Activated CD4-positive, alpha-beta memory T cell treated with anti-CD3 and anti-CD28 coated beads, Interleukin-2, amount 10 ng/mL, durations not matched to agents 7 days and 5 days (primary cell): ENCODE results near the gene TLR9. TPM values are rescaled to one million over a fixed set of nuclear protein-coding genes. Genes with fewer than 3 reads are reported as not detected.

Experiments used
- CTCF ChIA-PET: fragments of 350-600 bp; sonication (Branson Sonifier 250); formaldehyde crosslinking; loops from one replicate; lab custom pipeline; 2021; ENCODE audit warnings: antibody characterized with exemption, inconsistent platforms; lab: Charles Lee
- POLR2A ChIA-PET: fragments of 350-600 bp; sonication (Branson Sonifier 250); formaldehyde crosslinking; loops from one replicate; lab custom pipeline; 2021; ENCODE audit warnings: antibody characterized with exemption; lab: Charles Lee
- DNase-seq: peaks from one replicate; pipeline ENCODE4 v3.0.0-alpha.2; 2020
- H3K27ac Mint-ChIP-seq: one replicate; pipeline ENCODE4 v1.8.0; 2021; ENCODE audit warnings: mild to moderate bottlenecking, mixed read lengths
- H3K27me3 Mint-ChIP-seq: one replicate; pipeline ENCODE4 v1.8.0; 2021; ENCODE audit warnings: mixed read lengths
- H3K36me3 Mint-ChIP-seq: one replicate; pipeline ENCODE4 v1.8.0; 2021; ENCODE audit warnings: low read depth, mixed read lengths
- H3K4me1 Mint-ChIP-seq: one replicate; pipeline ENCODE4 v1.8.0; 2021; ENCODE audit warnings: mixed read lengths
- H3K4me3 Mint-ChIP-seq: one replicate; pipeline ENCODE4 v1.8.0; 2021; ENCODE audit warnings: mild to moderate bottlenecking, mixed read lengths
- H3K9me3 Mint-ChIP-seq: one replicate; pipeline ENCODE4 v1.8.0; 2021; ENCODE audit warnings: mixed read lengths
- total RNA-seq, 2 experiments: library from RNA; stranded (reverse); gene quantifications; one replicate each; pipeline ENCODE4 v1.2.3, GENCODE V29; 2021

Gene TLR9
- total RNA-seq, 2 experiments from 2014 or later, result 0.55 to 0.83 TPM

DNA sequence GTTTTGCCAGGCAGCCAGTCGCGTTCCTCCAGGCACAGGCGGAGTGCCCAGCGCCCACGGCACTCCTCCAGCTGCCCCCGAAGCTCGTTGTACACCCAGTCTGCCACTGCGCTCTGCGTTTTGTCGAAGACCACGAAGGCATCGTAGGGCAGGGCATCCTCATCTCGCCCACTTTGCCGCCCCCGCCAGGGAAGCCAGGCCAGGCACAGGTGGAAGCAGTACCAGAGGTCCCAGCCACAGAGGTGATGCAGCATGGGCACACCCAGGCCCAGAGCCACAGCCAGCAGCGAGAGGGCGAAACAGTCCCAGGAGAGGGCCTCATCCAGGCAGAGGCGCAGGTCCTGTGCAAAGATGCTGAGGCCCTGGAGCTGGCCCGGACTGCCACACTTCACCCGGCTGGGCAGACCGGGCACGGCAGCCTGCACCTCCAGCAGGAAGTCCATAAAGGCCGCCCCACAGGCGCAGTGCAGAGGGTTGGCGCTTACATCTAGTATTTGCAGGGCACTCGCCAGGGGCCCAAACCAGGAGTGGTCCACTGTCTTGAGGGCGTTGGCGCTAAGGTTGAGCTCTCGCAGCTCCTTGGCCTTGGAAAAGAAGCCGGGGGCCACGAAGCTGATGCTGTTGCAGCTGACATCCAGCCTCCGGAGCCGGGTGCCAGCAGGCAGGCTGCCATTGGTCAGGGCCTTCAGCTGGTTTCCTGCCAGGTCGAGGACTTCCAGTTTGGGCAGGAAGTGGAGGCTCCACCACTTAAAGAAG, 3.7 kb downstream of the TLR9 start:
- no peaks in the 10 kb centered on the region for H3K27me3 Mint-ChIP-seq
- H3K4me3 Mint-ChIP-seq, result peak overlapping the region; percentile 77
- ChIA-PET CTCF (interaction anchor here (0.8 to 7.3 kb wide), 20 partner anchors 10 to 248 kb away, joined by 3 to 138 read pairs (median 8); partner anchors contain the start of genes ABHD14B, TWF2 and WDR82), POLR2A (interaction anchor here (0.9 to 11.1 kb wide), 15 partner anchors 10 to 539 kb away, joined by 3 to 121 read pairs (median 4); partner anchors contain the start of genes ABHD14B, GLYCTK, POC1A and PPM1M)
- peak; percentile 80 for DNase-seq
- H3K9me3 Mint-ChIP-seq, result no peaks in the 10 kb centered on the region
- peaks cover 94% of the 10 kb centered on the region for H3K4me1 Mint-ChIP-seq
- peak overlapping the region; percentile 83 for H3K27ac Mint-ChIP-seq
- H3K36me3 Mint-ChIP-seq, result peaks cover 1% of the 10 kb centered on the region

DNA sequence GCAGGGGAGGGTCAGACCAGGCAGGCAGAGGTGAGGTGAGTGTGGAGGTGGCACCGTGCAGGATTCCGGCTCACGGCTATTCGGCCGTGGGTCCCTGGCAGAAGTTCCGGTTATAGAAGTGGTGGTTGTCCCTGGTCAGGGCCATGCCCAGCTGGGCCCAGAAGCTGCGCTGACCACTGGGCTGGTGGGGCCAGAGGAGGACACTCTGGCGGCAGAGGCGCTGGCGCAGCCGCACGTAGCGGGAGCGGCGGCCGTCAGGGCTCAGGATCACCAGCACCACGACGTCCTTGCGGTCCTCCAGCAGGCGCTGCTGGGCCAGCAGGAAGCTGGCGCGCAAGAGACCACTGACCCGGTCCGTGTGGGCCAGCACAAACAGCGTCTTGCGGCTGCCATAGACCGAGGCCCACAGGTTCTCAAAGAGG, 4.3 kb downstream of the TLR9 start:
- no peak for DNase-seq
- Mint-ChIP-seq H3K4me3 (peak overlapping the region; percentile 77), H3K36me3 (peaks cover 5% of the 10 kb centered on the region), H3K27ac (peak overlapping the region; percentile 83), H3K9me3 (no peaks in the 10 kb centered on the region), H3K27me3 (no peaks in the 10 kb centered on the region), H3K4me1 (peaks cover 92% of the 10 kb centered on the region)
- ChIA-PET POLR2A (interaction anchor here (0.9 to 11.1 kb wide), 16 partner anchors 10 to 247 kb away, joined by 3 to 121 read pairs (median 4); partner anchors contain the start of genes ABHD14B, GLYCTK, POC1A and PPM1M), CTCF (interaction anchor here (0.6 to 7.3 kb wide), 37 partner anchors 11 to 551 kb away, joined by 3 to 138 read pairs (median 5); partner anchors contain the start of genes ABHD14B, POC1A, PPM1M and TWF2)

DNA sequence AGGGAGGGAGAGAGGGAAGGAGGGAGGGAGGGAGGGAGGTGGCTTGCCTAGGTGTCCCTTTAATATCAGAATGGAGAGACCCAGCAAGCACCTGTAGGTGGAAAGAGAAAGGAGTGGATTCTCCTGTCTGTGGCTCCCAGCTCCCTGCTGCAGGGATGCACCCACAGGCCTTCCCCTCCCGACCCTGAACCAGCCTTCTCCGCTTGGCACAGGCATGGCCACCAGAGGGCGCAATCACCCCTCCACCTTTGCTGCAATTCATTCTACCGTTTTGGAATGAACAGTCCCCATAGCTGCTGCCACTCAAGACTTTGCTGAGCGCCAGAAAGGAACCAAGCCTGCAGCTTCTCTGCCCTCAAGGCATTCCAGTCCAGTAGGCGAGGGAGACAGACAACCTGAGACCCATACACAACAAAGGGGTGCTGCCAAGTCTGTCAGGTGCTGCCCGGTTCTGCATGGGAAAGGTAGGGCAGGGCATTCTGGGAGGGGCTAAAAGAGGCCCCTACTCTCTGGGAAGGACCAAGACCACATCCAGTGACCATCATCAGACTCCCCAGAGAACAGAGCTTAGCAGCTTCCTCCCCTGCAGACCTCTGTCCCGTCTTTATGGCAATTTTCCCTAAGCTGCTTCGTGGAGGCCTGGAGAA, 4.9 kb downstream of the TLR9 start:
- no peaks in the 10 kb centered on the region for H3K27me3 Mint-ChIP-seq
- peaks cover 91% of the 10 kb centered on the region for H3K4me1 Mint-ChIP-seq
- peak overlapping the region; percentile 79 for H3K27ac Mint-ChIP-seq
- H3K36me3 Mint-ChIP-seq, result peaks cover 9% of the 10 kb centered on the region
- ChIA-PET CTCF (interaction anchor here (0.6 to 7.3 kb wide), 38 partner anchors 10 to 551 kb away, joined by 3 to 138 read pairs (median 5); partner anchors contain the start of genes ABHD14B, POC1A, PPM1M and TWF2), POLR2A (interaction anchor here (1.0 to 11.1 kb wide), 14 partner anchors 11 to 226 kb away, joined by 3 to 121 read pairs (median 6); partner anchors contain the start of genes GLYCTK, POC1A, PPM1M and TWF2)
- no peaks in the 10 kb centered on the region for H3K9me3 Mint-ChIP-seq
- peak; percentile 91 for DNase-seq
- H3K4me3 Mint-ChIP-seq, result peak overlapping the region; percentile 50

DNA sequence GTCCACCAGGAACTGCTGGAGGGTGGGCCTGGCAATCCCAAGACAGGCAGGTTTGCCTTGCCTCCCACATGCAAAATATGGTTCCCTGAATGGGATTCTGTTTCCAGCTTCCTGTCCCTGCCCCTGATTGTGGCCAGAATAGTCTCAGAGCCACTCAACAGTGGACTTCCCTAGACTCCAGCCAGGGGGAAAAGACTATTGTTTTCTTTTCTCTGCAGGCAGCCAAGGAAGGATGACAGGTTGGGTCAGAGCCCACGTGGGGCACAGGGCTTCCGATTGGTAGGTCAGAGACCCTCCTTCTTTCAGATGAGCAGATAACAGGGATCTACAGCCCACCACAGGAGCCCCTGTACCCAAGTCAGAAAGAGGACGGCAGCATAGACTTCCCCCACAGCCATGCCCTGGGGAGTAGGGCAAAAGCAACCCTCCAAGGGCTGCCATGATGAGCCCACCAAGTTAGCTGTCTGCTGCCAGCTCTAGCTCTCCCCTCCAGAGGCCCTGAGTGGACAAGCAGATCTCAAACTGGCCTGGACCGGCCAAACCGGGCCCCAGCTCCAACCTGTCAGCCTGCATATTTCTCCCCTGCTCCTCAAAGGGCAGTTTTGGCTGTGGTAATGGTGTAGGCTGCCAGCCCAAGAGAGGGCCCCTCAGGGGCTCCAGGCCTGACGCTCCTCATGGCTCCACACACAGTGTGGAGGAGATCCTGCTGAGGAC, 6.4 kb downstream of the TLR9 start:
- peaks cover 23% of the 10 kb centered on the region for H3K36me3 Mint-ChIP-seq
- H3K4me1 Mint-ChIP-seq, result peaks cover 92% of the 10 kb centered on the region
- ChIA-PET CTCF (interaction anchor here (0.7 to 7.3 kb wide), 19 partner anchors 9 to 557 kb away, joined by 3 to 138 read pairs (median 12); partner anchors contain the start of genes TWF2 and WDR82), POLR2A (interaction anchor here (0.7 to 11.1 kb wide), 8 partner anchors 12 to 161 kb away, joined by 3 to 121 read pairs (median 6); partner anchors contain the start of genes GLYCTK, POC1A, TWF2 and WDR82)
- no peaks in the 10 kb centered on the region for H3K27me3 Mint-ChIP-seq
- H3K4me3 Mint-ChIP-seq, result peak overlapping the region; percentile 41
- H3K9me3 Mint-ChIP-seq, result no peaks in the 10 kb centered on the region
- peak overlapping the region; percentile 97 for H3K27ac Mint-ChIP-seq
- no peak for DNase-seq

DNA sequence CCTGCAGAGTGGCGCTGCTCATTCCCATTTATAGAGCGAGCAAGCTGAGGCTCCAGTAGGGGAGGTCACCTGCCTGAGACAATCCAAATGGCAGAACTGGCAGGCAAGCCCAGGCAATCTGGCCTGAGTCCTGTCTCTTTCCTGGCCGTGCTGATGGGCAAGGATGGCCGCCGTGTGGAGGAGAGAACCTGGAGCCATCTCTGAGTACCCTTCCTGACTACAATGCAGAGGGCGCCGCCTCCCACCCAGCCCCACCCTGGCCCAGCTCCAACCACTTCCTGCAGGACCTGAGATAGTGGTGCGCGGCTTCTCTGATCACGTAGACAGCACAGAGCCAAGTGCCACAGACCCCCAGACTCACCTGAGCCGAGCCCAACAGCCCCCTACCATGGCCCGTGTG, 7.0 kb downstream of the TLR9 start:
- ChIA-PET CTCF (interaction anchor here (0.6 to 7.3 kb wide), 12 partner anchors 8 to 197 kb away, joined by 3 to 138 read pairs (median 10); partner anchors contain the start of gene WDR82), POLR2A (interaction anchor here (1.2 to 11.1 kb wide), 5 partner anchors 13 to 162 kb away, joined by 3 to 121 read pairs (median 5); partner anchors contain the start of genes DUSP7, TWF2 and WDR82)
- DNase-seq, result peak; percentile 71
- Mint-ChIP-seq H3K27me3 (no peaks in the 10 kb centered on the region), H3K4me3 (peak overlapping the region; percentile 65), H3K36me3 (peaks cover 29% of the 10 kb centered on the region), H3K9me3 (no peaks in the 10 kb centered on the region), H3K4me1 (peaks cover 89% of the 10 kb centered on the region), H3K27ac (peak overlapping the region; percentile 97)

DNA sequence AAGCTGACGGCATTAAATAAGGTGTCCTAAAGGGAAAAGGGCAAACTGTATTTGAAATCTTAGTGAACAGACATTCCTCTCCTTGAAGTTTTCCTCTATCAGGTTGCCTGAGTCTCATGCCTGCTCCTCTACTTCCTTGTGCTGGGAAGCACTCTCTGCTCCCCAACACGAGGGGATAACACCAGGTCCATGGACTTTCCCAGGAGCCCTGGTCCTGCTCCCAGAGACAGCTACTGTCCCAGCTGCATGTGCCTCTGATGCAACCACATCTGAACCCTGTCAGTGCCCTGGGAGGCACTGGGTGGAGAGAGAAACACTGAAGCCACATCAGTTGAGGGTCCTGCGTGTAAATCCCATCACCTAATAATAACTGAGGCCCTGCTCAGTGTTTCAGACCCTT, 7.4 kb downstream of the TLR9 start:
- POLR2A ChIA-PET, result interaction anchor here (1.2 to 11.1 kb wide), 5 partner anchors 13 to 161 kb away, joined by 3 to 121 read pairs (median 5); partner anchors contain the start of genes DUSP7, TWF2 and WDR82
- peaks cover 86% of the 10 kb centered on the region for H3K4me1 Mint-ChIP-seq
- H3K27me3 Mint-ChIP-seq, result no peaks in the 10 kb centered on the region
- H3K36me3 Mint-ChIP-seq, result peaks cover 32% of the 10 kb centered on the region
- peak overlapping the region; percentile 97 for H3K27ac Mint-ChIP-seq
- CTCF ChIA-PET, result interaction anchor here (0.5 to 7.3 kb wide), 12 partner anchors 8 to 419 kb away, joined by 3 to 138 read pairs (median 7); partner anchors contain the start of gene WDR82
- DNase-seq, result no peak
- H3K9me3 Mint-ChIP-seq, result no peaks in the 10 kb centered on the region
- H3K4me3 Mint-ChIP-seq, result peak overlapping the region; percentile 65

DNA sequence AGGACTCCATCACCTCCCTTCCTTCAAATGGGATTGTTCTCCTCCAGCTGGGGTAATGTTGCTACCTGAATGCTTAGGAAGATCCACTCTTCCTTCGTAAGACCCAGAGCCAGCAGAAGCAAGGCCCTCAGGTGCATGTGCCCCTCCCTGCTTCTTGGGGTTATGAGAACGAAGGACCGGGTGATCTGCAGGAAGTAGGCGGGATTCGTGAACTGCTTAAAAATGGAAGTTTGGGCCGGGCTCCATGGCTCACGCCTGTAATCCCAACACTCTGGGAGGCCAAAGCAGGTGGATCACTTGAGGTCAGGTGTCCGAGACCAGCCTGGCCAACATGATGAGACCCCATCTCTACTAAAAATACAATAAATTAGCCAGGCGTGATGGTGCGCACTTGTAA, 8.0 kb downstream of the TLR9 start:
- DNase-seq, result peak; percentile 33
- peaks cover 38% of the 10 kb centered on the region for H3K36me3 Mint-ChIP-seq
- no peaks in the 10 kb centered on the region for H3K9me3 Mint-ChIP-seq
- H3K27ac Mint-ChIP-seq, result peak overlapping the region; percentile 97
- no peaks in the 10 kb centered on the region for H3K27me3 Mint-ChIP-seq
- CTCF ChIA-PET, result interaction anchor here (0.5 to 7.3 kb wide), 8 partner anchors 7 to 419 kb away, joined by 3 to 138 read pairs (median 10); partner anchors contain the start of gene WDR82
- POLR2A ChIA-PET, result interaction anchor here (0.7 to 11.1 kb wide), 13 partner anchors 12 to 221 kb away, joined by 3 to 121 read pairs (median 3); partner anchors contain the start of genes DUSP7, RPL29, TWF2 and WDR82
- peaks cover 81% of the 10 kb centered on the region for H3K4me1 Mint-ChIP-seq
- peak overlapping the region; percentile 65 for H3K4me3 Mint-ChIP-seq

DNA sequence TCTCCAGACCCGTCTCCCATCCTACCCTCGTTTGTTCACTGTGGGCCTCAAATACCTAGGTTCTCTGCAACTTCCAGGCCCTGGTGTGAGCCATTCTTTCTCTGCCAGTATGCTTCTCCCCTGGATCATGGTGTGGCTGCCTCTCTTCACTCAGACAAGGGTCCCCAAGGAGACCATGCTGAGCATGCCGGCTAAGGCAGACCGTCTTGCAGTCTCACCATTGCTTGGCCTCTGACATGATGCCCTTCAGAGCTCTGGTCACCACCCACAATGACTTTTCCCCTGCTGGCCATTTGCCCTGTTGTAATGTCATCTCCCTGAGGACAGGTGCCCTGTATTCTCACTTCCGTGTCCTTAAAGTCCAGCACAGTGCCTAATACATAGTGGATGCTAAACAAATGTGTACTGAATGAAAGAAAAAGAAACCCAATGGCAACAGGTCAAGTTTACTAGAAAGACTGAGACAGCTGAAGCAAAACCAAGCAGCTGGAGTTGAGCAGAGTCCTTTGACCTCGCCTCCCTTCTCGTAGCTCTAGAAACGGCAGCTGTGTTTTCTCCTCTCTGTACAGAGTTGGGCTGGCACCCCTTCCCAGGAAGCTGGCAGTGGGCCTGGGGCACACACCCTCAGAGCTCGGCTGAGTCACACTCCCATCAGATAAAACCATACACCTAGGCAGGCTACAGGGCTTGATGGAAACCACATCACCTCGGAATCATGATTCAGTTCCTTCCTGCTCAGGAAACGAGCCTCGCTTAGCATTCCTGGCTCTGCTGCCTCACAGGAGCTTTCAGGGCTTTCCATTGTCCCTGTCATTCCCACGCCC, 8.6 kb downstream of the TLR9 start:
- ChIA-PET CTCF (interaction anchor here (1.0 to 7.3 kb wide), 6 partner anchors 10 to 163 kb away, joined by 3 to 138 read pairs (median 6); no protein-coding TSS in a partner anchor), POLR2A (interaction anchor here (0.5 to 11.1 kb wide), 14 partner anchors 14 to 234 kb away, joined by 3 to 121 read pairs (median 3); partner anchors contain the start of genes DUSP7, RPL29, TWF2 and WDR82)
- DNase-seq, result peak; percentile 64

DNA sequence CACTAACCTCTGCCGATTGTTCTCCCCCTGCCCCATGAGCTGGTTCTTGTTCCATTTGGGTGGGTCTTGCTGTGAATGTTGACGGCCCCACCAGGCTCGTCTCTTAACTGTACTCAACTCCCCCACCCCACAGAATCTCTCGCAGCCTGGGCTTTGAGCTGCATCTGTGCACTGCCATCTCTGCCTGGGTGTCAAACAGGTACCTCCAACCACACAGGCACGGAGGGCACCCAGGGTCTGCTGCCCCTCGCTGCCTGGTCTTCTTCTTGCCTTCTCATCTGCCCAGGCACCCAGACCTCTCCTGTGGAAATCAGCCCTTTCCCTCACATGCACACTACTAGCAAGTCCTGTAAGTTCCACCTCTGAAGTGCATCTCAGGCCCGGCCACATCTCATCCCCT, 10.1 kb downstream of the TLR9 start:
- ChIA-PET POLR2A (interaction anchor here (0.8 to 1.1 kb wide), 2 partner anchors 10 to 62 kb away, joined by 3 read pairs; no protein-coding TSS in a partner anchor), CTCF (no interaction called here)
- DNase-seq, result no peak
- Mint-ChIP-seq H3K27ac (peak overlapping the region; percentile 65), H3K9me3 (no peaks in the 10 kb centered on the region), H3K4me1 (peaks cover 63% of the 10 kb centered on the region), H3K36me3 (peaks cover 58% of the 10 kb centered on the region), H3K27me3 (no peaks in the 10 kb centered on the region), H3K4me3 (no peak overlapping the region)

More for the DNA sequence above, 8.6 kb downstream of the TLR9 start:
- Mint-ChIP-seq H3K9me3 (no peaks in the 10 kb centered on the region), H3K27ac (peak overlapping the region; percentile 97), H3K4me1 (peaks cover 77% of the 10 kb centered on the region), H3K4me3 (peak overlapping the region; percentile 65), H3K36me3 (peaks cover 44% of the 10 kb centered on the region), H3K27me3 (no peaks in the 10 kb centered on the region)

DNA sequence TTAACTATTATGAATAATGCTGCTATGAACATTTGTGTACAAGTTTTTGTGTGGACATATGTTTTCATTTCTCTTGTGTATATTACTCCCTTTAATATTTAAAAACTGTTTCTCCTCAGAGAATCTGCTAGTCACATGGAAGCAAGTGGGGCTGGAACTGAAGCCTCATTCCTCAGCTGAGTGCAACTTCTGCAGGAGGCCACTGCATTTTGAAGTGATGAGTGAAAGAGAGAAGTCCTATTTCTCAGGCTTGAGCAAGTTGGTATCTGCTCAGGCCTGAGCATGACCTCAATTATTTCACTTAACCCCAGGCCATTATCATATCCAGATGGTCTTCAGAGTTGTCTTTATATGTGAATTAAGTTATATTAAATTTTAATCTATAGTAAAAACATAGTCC, 11.5 kb downstream of the TLR9 start:
- Mint-ChIP-seq H3K4me1 (peaks cover 50% of the 10 kb centered on the region), H3K4me3 (no peak overlapping the region), H3K36me3 (peaks cover 70% of the 10 kb centered on the region), H3K27me3 (no peaks in the 10 kb centered on the region), H3K9me3 (no peaks in the 10 kb centered on the region), H3K27ac (no peak overlapping the region)
- CTCF ChIA-PET, result no interaction called here
- POLR2A ChIA-PET, result no interaction called here
- no peak for DNase-seq

DNA sequence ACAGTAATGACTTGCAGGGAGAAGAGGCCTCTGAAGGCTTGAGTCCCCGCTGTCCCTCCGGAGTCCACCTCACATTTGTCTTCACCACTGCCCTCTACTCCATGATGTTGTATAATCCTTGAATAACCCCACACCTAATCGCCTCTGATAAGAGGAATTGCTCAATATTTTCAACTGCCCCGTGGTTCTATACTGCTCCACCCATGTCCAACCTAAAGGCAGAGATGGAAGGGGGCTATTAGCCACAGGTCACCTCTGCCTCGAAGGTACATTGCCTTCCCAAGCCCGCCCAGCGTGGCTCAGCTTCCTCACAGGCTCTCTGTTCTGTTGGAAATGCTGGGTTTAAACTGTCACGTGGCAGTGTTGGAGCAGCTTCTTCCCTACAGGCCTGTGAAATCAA, 12.4 kb downstream of the TLR9 start:
- no peak for DNase-seq
- Mint-ChIP-seq H3K4me3 (no peak overlapping the region), H3K9me3 (no peaks in the 10 kb centered on the region), H3K4me1 (peaks cover 41% of the 10 kb centered on the region), H3K27me3 (no peaks in the 10 kb centered on the region), H3K36me3 (peaks cover 79% of the 10 kb centered on the region), H3K27ac (no peak overlapping the region)
- POLR2A ChIA-PET, result no interaction called here
- CTCF ChIA-PET, result interaction anchor here (5.9 kb wide), 1 partner anchor 8 kb away, joined by 43 read pairs; no protein-coding TSS in a partner anchor
